Activated gamma-delta T cell treated with anti-CD3 and anti-CD28 coated beads, Interleukin-2, amount 50 U/mL, for 16 hours (primary cell): Measurements from ENCODE around the gene AP3S2.
"Not testable (repeated sequence)": the region's sequence is repeated elsewhere in the genome, so short reads cannot be mapped to it uniquely, and the experiment has no call there.

Source experiments
- DNase-seq: peaks from one replicate; pipeline ENCODE4 v3.0.0-alpha.2; 2020; ENCODE audit warnings: low read depth

AP3S2 gene

GRCh38 chr15:89799918-89800498 is 93.8 kb downstream of the AP3S2 start:
- DNase-seq: no peak

DNA sequence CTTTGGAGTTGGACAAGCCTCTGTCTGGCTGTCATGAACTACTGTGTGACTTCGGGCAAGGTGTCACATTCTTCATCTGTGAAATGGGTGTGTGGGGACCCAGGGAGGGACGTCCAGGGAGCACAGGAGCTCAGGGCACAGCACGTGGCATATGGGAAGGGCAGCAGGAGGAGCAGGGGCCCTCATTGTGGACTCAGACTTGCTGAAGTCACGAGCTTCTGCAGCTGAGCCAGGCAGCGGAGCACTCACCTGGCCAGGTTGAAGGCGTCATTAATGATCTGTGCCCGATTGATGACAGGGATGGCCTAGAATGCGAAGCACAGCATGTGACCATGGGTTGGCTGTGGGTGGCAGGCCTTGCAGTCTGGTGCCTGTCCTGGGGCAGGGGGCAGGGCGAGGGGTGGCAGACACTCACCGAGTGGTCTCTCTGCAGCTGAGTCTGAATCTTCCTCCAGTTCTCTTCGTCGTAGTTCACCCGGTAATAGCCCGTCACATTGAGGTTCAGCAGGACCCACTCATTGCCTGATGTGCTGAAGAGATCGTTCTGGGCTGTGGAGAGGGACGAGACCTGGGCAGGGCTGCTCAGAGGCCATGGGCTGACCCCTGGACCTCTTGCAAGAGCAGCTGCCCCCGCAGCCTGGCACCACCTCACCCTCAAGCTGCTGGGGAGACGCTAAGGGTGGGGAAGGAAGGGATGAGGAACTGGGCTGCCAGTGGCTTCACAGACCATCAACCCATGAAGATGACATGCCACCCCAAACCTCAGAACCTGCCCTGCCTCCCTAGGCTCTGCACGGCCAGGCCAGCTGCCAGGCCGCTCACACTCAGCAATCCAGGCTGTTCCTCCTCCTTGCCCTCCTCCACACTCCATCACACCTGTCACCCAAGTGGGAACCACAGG is 94.5 kb downstream of the AP3S2 start:
- no peak for DNase-seq

- no peak for DNase-seq
These were observed 96.1 kb downstream of the AP3S2 start for GRCh38 chr15:89797678-89798201.

DNA sequence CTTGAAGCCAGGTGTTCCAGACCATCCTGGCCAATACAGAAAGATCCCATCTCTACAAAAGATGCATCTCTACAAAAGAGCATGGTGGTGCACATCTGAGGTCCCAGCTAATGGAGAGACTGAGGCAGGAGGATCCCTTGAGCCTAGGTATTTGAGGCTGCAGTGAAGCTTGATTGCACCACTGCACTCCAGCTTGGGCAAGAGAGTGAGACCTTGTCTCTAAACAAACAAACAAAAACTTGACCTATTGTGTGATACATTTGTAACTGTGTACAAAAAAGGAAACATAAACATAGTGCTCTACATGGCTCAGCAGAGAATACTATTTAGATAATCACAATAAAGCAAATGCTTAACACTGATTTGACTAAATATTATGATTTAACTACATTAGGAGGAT is 97.8 kb downstream of the AP3S2 start:
- no peak for DNase-seq

DNA sequence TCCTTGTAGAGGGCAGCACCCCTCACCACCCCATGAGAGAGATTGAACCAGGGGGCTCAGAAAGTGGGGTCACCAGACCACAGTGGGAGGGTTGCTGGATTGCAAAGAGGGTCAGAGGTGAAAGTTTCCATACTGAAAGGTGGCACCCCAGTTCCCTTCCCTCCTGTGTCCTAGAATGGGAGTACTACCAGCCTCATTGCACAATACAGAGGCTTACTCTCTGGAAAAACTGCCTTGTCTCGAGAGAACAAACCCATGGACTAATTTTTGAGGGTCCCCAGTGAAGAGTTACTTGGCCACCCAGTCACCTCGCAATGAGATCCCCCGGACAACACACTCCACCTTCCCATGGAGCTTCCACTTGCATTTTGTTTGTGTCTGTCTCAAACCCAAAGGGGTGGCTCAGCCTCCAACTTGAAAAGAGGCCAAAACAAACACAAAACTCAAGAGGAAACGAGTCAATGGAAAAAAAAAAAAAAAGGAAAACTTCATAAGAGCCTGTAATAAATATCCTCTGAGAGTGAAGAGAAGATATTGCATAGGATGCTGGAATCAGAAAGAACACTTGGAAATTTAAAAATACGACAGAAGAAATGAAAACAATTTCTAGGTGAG is 99.1 kb downstream of the AP3S2 start:
- no peak for DNase-seq

- no peak for DNase-seq
These were observed 101.5 kb downstream of the AP3S2 start for GRCh38 chr15:89792106-89792805.

DNA sequence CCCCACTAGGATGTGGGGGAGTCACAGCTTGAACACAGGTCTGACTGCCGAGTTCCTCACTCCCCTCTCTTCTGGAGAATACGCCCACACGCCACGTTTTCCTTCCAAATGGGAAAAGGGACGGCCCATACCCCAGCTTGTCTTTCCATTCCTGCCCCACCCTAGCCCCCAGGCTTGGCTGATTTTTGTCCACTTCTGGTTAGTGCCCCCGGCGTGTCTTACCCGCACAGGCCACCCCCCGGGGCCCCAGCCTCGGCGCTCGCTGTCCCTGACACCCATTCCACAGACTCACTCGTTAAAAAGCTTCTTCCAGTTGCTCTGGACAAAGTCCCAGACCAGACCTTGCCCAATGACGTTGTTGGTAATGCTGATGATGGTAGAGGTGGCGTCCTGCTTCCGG is 103.1 kb downstream of the AP3S2 start:
- no peak for DNase-seq

DNA sequence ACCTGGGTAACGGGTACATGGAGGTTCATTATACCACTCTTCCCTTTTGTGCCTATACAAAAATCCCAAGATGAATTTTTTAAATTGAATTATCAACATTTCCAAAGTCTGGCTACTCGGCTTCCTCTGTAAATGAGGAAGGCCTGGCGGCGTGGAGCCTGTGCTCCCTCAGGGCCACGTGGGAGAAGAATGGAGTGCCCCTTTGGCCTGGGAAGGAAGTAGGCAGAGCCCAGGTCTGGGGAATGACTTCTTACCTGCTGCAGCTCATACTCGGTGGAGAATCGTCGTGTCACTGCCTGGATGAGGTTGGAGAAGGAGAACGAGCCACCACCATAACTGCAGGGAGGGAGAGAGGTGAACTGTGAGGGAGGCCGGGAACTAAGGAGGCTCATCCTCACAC is 103.6 kb downstream of the AP3S2 start:
- no peak for DNase-seq

DNA sequence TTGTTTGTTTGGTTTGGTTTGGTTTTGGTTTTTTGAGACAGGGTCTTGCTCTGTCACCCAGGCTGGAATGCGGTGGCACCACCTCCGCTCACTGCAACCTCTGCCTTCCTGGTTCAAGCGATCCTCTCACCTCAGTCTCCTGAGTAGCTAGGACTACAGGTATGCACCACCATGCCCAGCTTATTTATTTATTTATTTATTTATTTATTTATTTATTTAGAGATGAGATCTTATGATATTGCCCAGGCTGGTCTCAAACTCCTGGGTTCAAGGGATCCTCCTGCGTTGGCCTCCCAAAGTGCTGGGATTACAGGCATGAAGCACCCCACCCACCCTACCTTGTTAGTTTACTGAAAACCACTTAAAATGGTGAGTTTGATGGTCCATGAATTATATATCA is 105.2 kb downstream of the AP3S2 start:
- not testable (repeated sequence) for DNase-seq

DNA sequence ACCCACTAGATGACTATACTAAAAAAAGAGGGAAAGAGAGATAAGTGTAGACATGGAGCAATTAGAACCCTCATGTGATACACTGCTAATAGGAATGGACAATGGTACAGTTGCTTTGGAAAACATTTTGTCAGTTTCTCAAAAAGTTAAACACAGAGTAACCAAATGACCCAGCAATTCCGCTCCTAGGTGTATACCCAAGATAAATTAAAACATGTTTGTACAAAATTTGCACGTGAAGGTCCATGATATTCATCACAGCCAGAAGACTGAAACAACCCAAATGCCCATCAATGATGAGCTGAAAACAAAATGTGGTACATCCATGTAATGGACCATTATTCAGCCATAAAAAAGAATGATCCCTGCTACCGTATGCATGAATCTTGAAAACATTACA is 105.8 kb downstream of the AP3S2 start:
- DNase-seq: no peak

- DNase-seq: no peak
These were observed 108.0 kb downstream of the AP3S2 start for GRCh38 chr15:89785774-89786140.

DNA sequence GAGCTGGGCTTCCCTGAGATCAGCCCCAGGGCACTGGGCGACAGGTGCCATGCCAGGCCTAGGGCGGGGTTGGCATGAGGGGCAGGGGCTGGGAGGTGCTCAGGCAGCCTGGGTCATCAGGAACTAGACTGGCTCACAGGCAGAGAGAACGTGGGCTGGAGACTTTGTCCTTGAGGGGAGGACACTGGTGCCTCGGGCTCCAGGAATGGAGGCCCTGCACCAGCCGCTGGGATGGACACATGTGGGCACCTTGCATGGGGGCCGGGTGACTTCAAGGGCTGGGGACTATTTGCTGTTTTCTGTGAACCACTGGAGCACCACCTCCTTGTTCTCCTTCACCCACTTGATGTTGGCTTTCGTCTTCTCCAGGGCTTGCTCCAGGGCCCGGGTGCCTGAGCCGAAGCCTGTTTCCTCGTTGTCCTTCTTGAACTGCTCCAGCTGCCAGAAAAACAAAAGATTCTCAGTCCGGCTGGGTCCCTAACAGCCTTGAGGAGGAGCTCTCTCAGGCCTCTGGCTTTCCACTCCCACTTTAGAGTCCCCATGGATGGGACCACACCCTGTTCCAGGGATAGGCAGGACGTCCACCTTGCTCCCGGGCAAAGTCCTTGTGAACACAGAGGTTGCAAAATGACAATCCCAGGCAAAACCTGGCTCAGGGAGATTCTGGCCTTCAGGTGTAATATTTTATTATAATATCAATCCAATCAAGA is 108.6 kb downstream of the AP3S2 start:
- DNase-seq: no peak

- DNase-seq: no peak
These were observed 109.2 kb downstream of the AP3S2 start for GRCh38 chr15:89784686-89784960.

GRCh38 chr15:89783861-89784685 is 109.7 kb downstream of the AP3S2 start:
- no peak for DNase-seq

DNA sequence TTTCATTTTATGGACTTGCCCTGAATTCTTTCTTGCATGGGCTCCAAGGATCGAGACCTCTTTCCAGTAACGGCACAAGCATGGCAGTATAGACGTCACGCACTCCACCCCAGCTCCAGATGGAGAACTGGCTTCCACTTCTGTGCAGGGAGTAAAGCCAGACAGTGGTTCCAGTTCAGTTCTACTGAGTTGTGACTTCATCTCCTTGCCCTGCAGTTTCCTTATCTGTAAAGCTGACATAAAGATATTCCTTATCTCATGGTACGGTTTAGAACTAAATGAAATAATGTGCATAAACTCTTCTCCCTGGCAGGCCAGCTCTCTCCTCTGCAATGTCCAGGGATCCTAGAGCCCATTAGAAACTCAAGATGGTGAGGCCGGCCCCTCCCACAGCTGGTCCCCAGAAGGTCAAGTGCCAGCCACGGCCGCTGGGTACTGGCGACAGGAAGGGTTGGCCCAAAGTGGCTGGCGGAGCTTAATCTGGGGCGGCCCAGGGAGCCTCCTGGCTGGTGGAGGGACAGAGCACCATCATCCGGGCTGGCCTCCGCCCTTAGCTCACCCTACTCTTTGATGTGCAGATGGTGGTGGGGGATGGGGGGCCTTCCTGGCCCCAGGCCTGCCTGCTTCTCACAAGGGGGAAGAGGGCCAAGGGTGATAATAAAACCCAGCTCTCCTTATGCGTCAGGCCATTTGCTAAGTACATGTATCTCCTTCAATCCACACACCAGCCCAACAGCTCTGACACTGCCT is 110.5 kb downstream of the AP3S2 start:
- no peak for DNase-seq

DNA sequence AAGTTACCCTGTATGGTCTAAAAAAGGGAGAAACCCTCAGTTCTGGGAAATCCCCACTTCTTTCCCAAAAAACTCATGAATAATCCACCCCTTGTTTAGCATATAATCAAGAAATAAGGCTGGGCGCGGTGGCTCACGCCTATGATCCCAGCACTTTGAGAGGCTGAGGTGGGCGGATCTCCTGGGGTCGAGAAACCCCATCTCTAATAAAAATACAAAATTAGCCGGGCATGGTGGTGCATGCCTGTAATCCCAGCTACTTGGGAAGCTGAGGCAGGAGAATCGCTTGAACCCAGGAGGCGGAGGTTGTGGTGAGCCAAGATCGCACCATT is 111.2 kb downstream of the AP3S2 start:
- DNase-seq: not testable (repeated sequence)

DNA sequence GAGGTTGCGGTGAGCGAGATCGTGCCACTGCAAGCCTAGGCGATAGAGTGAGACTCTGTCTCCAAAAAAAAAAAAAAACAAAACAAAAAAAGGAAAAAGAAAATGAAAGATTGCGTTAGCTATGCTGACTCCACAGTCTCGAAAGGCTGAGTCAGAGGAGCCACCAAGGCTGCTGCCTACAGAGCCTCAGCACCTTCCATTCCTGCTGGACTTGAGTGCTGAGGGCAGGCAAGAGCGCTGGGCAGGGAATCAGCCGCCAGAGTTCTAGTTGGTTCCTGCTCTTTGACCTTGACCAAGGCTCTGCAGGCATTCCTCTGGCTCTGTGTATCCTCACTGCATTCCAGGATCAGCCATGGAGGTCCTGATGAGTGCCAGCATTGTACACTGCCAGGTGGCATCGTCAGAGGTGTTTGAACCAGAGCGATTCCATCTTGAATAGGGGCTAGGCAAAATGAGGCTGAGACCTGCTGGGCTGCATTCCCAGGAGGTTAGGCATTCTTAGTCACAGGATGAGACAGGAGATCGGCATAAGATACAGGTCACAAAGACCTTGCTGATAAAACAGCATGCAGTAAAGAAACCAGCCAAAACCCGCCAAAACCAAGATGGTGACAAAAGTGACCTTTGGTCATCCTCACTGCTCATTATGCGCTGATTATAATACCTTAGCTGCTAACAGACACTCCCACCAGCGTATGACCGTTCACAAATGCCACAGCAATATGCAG is 111.7 kb downstream of the AP3S2 start:
- DNase-seq: no peak

GRCh38 chr15:89781055-89781454 is 112.7 kb downstream of the AP3S2 start:
- DNase-seq: no peak

- no peak for DNase-seq
These were observed 113.2 kb downstream of the AP3S2 start for GRCh38 chr15:89780601-89781000.
